DMS53 (cell line): Measurements from ENCODE around the gene ROPN1L.
A peak's percentile ranks its signal among the peaks of the same experiment; 100 is the strongest.
"Not testable (repeated sequence)": the region's sequence is repeated elsewhere in the genome, so short reads cannot be mapped to it uniquely, and the experiment has no call there.

Experiments used
- DNase-seq: peaks from one replicate; lab custom pipeline; 2025; lab: John Stamatoyannopoulos, UW

Gene ROPN1L

GRCh38 chr5:10501554-10502075 lies 59.9 kb downstream of the ROPN1L start:
- no peak for DNase-seq

GRCh38 chr5:10502130-10502529 lies 60.5 kb downstream of the ROPN1L start:
- no peak for DNase-seq

- DNase-seq = no peak
Observed at GRCh38 chr5:10502578-10502977, 60.9 kb downstream of the ROPN1L start.

GRCh38 chr5:10503321-10503720 lies 61.6 kb downstream of the ROPN1L start:
- no peak for DNase-seq

- peak; percentile 28 for DNase-seq
Observed at GRCh38 chr5:10503997-10504793, 62.5 kb downstream of the ROPN1L start.

GRCh38 chr5:10505517-10506095 lies 63.9 kb downstream of the ROPN1L start:
- no peak for DNase-seq

GRCh38 chr5:10506535-10506934 lies 64.9 kb downstream of the ROPN1L start:
- DNase-seq = no peak

- DNase-seq = no peak
Observed at GRCh38 chr5:10507575-10508096, 66.0 kb downstream of the ROPN1L start.

- DNase-seq = no peak
Observed at GRCh38 chr5:10509575-10509974, 67.9 kb downstream of the ROPN1L start.

- no peak for DNase-seq
Observed at GRCh38 chr5:10511741-10512640, 70.3 kb downstream of the ROPN1L start.

GRCh38 chr5:10513501-10514442 lies 72.1 kb downstream of the ROPN1L start:
- no peak for DNase-seq

- DNase-seq = not testable (repeated sequence)
Observed at GRCh38 chr5:10514572-10514971, 72.9 kb downstream of the ROPN1L start.
